Measurements from ENCODE around the gene ARFIP2. TPM values are rescaled to one million over a fixed set of nuclear protein-coding genes. Genes with fewer than 3 reads are reported as not detected.

Gene ARFIP2
- total RNA-seq, 1 experiment from 2014 or later, result 55.1 TPM

DNA sequence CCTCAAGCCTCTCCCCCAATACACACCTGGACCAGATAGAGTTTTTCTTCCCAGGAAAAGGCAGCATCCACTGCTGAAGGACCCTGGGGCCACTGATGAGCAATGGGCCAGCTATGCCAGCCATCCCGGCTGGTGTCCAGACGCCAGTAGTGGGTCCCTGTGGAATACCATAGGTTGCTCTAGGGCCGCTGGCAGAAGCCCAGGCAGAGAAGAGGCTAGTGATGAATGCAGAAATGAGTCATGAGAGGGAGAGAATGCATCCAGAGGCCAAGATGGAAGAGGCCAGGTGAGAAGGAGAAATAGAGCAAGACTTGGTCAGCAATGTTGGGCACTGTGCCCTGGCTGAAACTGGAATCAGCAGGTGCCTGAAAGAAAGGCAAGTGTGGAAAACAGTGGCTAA is 49.3 kb downstream of the ARFIP2 start:
- no peak overlapping the region for H3K4me3 Mint-ChIP-seq
- H3K4me2 ChIP-seq (ENCODE audit: insufficient read depth, insufficient read length, low read length), result no peak overlapping the region
- no peaks in the 10 kb centered on the region for H3K23me2 ChIP-seq (ENCODE audit: insufficient read length, low read depth, low read length, poor library complexity, severe bottlenecking)
- no peak overlapping the region for H3K23ac ChIP-seq (ENCODE audit: insufficient read length, low read depth, low read length)
- no peaks in the 10 kb centered on the region for H3K9me3 ChIP-seq (ENCODE audit: control insufficient read depth, low read depth, low read length)
- H3K27me3 Mint-ChIP-seq (ENCODE audit: low read depth), result peaks cover 2% of the 10 kb centered on the region
- no peak overlapping the region for H4K8ac ChIP-seq (replicated peaks; ENCODE audit: insufficient read length, low read depth, low read length)
- no peak overlapping the region for H3K56ac ChIP-seq (ENCODE audit: insufficient read length, low read depth, low read length)
- H4K5ac ChIP-seq (ENCODE audit: insufficient read length, low read depth, low read length), result no peak overlapping the region
- no peak overlapping the region for H4K91ac ChIP-seq (ENCODE audit: insufficient read length, low read depth, low read length)
- H2AFZ ChIP-seq (ENCODE audit: low read length), result no peak overlapping the region
- no peak overlapping the region for H2BK12ac ChIP-seq (ENCODE audit: insufficient read length, low read depth, low read length)
- H2BK15ac ChIP-seq (ENCODE audit: low read depth, low read length), result no peak overlapping the region
- H2BK5ac ChIP-seq (ENCODE audit: insufficient read length, low read length), result no peak overlapping the region
- no peak overlapping the region for H3K9ac ChIP-seq (ENCODE audit: extremely low read depth, insufficient read length, low read length)
- H3T11ph ChIP-seq (ENCODE audit: low read length), result no peak overlapping the region
- no peak overlapping the region for H2BK120ac ChIP-seq (ENCODE audit: low read depth, low read length, poor library complexity, severe bottlenecking)
- H3K4me1 ChIP-seq (ENCODE audit: insufficient read depth, low read length), result no peaks in the 10 kb centered on the region; the same call in 1 of the 2 replicates
- H2AK5ac ChIP-seq (ENCODE audit: insufficient read length, low read length), result no peak overlapping the region
- no peak overlapping the region for H3K27ac ChIP-seq (ENCODE audit: insufficient read length, low read depth, low read length)
- no peak overlapping the region for H3K18ac ChIP-seq (ENCODE audit: insufficient read length, low read depth, low read length)
- H3K27ac Mint-ChIP-seq, result no peak overlapping the region
- H3K79me1 ChIP-seq (ENCODE audit: insufficient read depth, low read depth, low read length, poor library complexity, severe bottlenecking), result no peaks in the 10 kb centered on the region
- peaks cover 12% of the 10 kb centered on the region in 2 experiments for H3K4me1 Mint-ChIP-seq
- H3K36me3 Mint-ChIP-seq (ENCODE audit: insufficient read depth in 1 of 3, low read depth in 3 of 3), result no peaks in the 10 kb centered on the region; a peak in 1 of 7 replicates
- no peak overlapping the region for H2BK20ac ChIP-seq (ENCODE audit: low read depth, low read length, poor library complexity, severe bottlenecking)
- no peaks in the 10 kb centered on the region for H3K79me2 ChIP-seq (ENCODE audit: insufficient read depth, low read length)
- no peak for DNase-seq
- TF ChIP-seq, protein P1, sequence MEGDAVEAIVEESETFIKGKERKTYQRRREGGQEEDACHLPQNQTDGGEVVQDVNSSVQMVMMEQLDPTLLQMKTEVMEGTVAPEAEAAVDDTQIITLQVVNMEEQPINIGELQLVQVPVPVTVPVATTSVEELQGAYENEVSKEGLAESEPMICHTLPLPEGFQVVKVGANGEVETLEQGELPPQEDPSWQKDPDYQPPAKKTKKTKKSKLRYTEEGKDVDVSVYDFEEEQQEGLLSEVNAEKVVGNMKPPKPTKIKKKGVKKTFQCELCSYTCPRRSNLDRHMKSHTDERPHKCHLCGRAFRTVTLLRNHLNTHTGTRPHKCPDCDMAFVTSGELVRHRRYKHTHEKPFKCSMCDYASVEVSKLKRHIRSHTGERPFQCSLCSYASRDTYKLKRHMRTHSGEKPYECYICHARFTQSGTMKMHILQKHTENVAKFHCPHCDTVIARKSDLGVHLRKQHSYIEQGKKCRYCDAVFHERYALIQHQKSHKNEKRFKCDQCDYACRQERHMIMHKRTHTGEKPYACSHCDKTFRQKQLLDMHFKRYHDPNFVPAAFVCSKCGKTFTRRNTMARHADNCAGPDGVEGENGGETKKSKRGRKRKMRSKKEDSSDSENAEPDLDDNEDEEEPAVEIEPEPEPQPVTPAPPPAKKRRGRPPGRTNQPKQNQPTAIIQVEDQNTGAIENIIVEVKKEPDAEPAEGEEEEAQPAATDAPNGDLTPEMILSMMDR (conservative IDR thresholded peaks at IDR 0.05), result no peak
- no peaks in the 10 kb centered on the region for H4K20me1 ChIP-seq (ENCODE audit: control insufficient read depth, insufficient read depth, insufficient read length)
- H3K4ac ChIP-seq (ENCODE audit: low read depth, low read length), result no peak overlapping the region
- no CpG with 5 or more reads among the region's 3 CpGs for WGBS (ENCODE audit: extremely low coverage, insufficient read length, low lambda C conversion rate)
- H3K9me3 Mint-ChIP-seq, result no peaks in the 10 kb centered on the region; a peak in 1 of 5 replicates
- no peaks in the 10 kb centered on the region for H3K27me3 ChIP-seq (ENCODE audit: insufficient read depth, low read length)
- H3K14ac ChIP-seq (ENCODE audit: insufficient read depth, low read length), result no peak overlapping the region

Data from H9 (cell line).